PC-9 (cell line): ENCODE data around the gene MARS2.

ENCODE experiments used
- CTCF ChIP-seq: fragments of 200-600 bp; sonication (generic); conservative IDR thresholded peaks from 2 replicates; pipeline ENCODE4 v1.6.1; 2017; ENCODE audit warnings: mixed run types, antibody characterized with exemption, mild to moderate bottlenecking, moderate library complexity
- EZH2 ChIP-seq: fragments of 200-600 bp; sonication (generic); IDR thresholded peaks from 2 replicates; pipeline ENCODE4 v1.8.0; 2017; ENCODE audit warnings: antibody characterized with exemption, low read depth

GRCh38 chr2:197708331-197708730, 3.2 kb downstream of the MARS2 start:
- no peak for TF ChIP-seq CTCF
- TF ChIP-seq EZH2: no peak
